ENCODE data around the gene STX18.
"Not testable (repeated sequence)": the region's sequence is repeated elsewhere in the genome, so short reads cannot be mapped to it uniquely, and the experiment has no call there.

The STX18 gene

GRCh38 chr4:4510641-4511040, 31.2 kb downstream of the STX18 start:
- DNase-seq (ENCODE audit: low read depth in 2 of 2) = not testable (repeated sequence)

DNA sequence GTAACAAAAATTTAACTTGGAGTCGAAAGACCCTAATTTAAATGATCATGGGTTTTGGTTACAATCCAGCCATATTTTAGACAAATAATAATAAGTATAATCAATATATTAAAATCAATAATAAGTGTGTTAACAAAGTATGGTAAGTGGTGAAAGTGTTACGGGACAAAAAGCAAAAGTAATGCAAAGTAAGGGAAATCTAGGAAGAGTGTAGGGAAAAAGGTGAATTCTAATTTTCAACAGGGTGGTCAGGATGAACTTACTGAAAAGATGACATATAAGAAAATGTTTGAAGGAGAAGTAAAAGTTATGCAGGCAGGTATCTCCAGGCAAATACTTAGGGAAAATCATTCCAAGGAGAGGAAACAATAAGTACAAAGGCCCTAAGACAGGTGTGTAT, 32.3 kb downstream of the STX18 start:
- no peak for DNase-seq (ENCODE audit: low read depth in 2 of 2)

- DNase-seq (ENCODE audit: low read depth in 2 of 2) = no peak
Measured at GRCh38 chr4:4507923-4508322, 33.9 kb downstream of the STX18 start.

- DNase-seq (ENCODE audit: low read depth in 2 of 2) = no peak
Measured at GRCh38 chr4:4507403-4507802, 34.4 kb downstream of the STX18 start.

GRCh38 chr4:4506961-4507360, 34.9 kb downstream of the STX18 start:
- DNase-seq (ENCODE audit: low read depth in 2 of 2) = no peak

DNA sequence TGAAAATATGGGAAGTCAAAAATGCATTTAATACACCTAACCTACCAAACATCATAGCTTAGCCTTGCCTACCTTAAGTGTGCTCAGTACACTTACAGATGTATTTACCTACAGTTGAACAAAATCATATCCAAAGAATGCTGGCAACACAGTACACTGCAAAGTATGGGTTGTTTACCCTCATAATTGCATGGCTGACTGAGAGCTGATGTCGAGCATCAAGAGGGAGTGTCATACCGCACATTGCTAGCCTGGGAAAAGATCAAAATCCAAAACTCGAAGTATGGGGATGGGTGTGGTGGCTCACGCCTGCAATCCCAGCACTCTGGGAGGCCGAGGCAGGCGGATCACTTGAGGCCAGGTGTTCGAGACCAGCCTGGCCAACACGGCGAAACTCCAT, 36.6 kb downstream of the STX18 start:
- DNase-seq (ENCODE audit: low read depth in 2 of 2) = not testable (repeated sequence)

GRCh38 chr4:4504783-4505182, 37.1 kb downstream of the STX18 start:
- no peak for DNase-seq (ENCODE audit: low read depth in 2 of 2)

DNA sequence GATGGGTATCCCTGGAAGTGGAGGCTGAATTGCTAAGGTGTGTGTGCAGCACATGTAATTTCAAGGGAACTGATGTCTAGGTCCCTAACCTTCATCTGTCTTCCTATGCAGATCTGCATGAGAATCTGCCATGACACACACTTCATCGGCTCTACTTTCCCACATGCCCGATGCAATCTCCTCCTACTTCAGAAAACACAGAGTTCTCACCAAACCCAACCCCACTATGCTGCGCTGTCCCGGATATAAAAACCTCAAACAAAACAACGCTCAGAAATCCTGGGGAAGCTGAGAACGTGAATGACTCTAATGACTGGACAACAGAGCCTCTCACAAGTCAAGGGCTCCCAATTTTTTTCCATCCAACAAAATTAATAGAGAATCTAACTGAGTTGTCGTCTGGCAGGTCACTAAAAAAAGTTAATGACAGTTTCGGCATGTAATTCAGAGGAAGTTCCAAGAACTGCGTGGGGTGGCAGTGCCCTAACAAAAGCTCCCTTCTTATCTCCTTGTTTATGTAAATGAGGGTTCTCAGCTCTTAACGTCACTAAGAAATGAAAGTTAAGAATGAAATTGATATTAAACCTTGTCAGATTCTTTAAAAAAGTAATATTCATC, 39.0 kb downstream of the STX18 start:
- no peak for DNase-seq (ENCODE audit: low read depth in 2 of 2)

GRCh38 chr4:4501679-4502078, 40.2 kb downstream of the STX18 start:
- no peak for DNase-seq (ENCODE audit: low read depth in 2 of 2)

DNA sequence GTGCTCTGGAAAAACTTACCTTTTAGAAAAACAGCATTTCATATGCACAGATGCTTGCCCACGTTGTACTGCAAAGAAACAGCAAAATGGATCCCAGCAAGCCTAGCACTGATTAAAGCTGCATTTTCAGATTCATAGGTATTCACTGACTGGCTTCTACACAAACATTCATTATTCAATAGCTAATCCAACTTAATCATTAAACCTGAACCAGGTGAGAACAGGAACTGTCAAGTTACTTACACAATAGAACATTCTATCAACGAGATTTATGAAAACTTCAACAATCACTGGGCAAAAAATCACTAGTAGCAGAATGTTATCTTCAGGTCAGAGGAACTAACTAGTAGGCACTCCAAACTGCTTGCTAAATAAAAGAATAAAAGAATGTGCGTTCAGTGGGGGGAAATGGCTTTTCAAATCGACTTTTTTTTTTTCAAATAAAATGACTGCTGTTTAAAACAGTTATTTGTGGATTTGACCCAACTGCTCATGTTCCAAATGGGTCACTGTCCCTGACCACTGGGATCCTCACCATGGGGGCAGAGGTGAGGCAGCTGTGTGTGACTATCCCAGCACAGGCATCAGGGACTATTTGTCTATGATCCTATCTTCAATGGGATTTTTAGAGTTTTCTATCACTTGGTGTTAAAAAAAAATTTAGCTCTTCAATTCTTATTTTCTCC, 42.3 kb downstream of the STX18 start:
- DNase-seq (ENCODE audit: low read depth in 2 of 2) = no peak

DNA sequence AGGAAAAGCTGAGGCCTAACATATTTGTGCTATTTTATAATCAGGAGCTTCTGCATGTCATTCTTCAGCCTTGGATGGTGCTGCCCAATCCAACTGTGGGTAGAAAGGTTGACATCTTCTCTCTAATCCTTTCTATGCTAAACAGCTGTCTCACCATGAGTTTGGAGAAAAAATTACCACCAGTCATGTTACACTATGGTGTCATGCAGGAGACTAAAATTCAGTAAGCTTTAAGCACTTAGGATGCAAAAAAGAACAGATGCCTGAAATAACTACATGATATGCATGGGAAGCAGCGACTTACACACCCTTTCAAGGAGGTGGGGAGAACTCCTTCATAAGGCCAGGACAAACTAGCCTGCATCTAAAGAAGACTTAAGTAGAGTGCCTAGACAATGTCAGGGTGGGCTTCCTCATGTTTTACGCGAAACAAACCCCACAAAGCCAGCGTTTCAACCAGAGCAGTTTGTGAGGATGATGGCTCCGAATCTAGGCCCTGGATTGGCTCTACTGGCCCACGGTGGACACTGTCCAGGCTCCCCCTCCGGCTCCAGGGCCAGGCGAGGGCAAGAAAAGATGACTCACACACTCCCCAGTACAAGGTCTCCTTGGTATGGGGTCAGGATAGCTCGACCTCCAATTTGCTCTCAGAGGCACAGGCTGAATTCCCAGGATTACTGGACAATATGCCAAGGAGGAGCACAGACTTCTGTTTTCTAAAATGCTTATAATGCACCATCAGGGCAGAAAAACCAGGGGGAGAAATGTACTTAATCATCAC, 45.1 kb downstream of the STX18 start:
- no peak for DNase-seq (ENCODE audit: low read depth in 2 of 2)

DNA sequence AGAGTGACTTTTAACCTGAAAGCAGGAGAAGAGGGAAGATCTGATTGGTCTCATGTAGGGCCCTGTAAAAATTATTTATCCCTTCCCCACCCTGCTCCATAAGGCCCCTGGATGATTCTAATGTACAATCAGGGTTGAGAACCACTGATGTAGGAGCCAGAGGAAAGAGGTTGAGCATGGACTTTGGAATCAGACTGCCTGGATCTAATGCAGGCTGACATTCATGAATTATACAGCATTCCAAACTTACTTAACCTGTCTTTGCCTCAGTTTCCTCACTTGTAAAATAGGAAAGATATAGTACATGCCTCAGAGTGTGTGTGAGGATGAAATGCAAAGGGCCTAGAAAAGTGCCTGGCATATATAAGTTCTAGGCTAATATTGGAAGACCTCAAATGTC, 47.0 kb downstream of the STX18 start:
- no peak for DNase-seq (ENCODE audit: low read depth in 2 of 2)

DNA sequence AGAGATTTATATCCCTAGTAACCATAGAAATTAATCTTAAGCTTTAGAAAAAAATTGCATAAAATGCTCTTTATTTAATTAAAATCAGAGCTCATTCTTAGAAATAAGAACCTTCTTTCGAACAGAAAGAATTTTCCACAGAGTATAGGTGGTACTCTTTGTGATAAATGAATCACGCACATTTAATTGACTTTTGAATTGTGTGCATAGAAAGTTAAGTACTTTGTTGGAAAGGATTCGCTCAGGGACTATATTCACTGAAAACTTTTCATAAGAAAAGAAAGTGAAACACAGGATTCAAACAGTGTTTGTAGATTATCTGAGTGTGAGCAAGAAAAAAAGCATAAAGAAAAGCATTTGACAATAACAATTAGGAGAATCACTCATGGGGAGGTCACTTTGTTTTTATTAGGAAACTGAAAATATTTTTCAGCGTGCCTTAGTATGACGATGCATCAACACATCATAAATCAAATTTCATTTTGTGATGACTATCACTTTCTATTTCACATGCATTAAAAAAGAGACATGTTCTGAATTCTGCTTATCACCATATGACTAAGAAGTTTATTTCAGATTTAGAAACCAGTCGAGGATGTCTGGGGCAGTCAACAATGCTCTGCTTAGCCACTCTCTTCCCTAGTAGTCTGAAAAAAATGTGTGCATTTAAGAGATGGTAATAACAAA, 49.5 kb downstream of the STX18 start:
- peak; percentile 27 to 30 for DNase-seq (ENCODE audit: low read depth in 2 of 2)

DNA sequence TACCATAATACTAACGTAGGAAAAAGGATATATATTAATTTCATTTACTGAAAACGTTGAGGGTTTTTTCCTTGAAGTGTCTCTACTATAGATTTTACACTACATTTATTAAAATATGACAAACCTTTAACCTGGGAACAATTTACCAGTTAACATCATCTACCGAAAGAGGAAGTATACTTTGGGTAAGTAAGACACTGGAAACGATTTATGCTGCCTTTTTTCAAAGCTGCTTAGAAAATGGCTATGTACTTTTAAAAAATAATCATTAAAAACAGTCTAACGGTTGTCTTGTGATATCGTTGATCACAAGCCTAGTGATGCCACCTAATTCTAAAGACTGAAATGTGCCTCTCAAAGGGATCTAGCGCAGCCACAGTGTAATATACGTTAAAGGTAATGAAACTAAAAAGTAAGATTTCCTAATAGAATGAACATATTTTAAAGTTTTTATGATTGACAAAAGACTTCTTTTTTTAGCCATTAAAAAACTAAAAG, 50.4 kb downstream of the STX18 start:
- no peak for DNase-seq (ENCODE audit: low read depth in 2 of 2)

GRCh38 chr4:4490816-4491215, 51.0 kb downstream of the STX18 start:
- DNase-seq (ENCODE audit: low read depth in 2 of 2) = no peak

DNA sequence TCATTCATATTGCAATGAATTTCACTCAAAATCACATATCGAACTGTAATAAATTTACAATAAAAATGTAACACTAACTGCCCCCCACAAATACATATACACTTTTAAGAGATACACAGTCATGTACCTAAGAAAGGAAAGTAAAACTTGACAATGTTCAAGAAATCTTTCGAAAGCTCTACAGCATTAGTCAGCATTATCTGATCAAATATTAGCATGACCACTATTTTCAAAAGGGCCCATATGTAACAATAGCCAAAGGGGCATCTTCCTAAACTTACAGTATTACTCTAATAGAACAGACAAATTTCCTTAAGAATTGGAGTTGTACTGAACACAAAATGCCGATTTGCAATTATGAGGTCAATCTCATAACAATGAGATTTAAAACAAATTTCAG, 51.8 kb downstream of the STX18 start:
- no peak for DNase-seq (ENCODE audit: low read depth in 2 of 2)

DNA sequence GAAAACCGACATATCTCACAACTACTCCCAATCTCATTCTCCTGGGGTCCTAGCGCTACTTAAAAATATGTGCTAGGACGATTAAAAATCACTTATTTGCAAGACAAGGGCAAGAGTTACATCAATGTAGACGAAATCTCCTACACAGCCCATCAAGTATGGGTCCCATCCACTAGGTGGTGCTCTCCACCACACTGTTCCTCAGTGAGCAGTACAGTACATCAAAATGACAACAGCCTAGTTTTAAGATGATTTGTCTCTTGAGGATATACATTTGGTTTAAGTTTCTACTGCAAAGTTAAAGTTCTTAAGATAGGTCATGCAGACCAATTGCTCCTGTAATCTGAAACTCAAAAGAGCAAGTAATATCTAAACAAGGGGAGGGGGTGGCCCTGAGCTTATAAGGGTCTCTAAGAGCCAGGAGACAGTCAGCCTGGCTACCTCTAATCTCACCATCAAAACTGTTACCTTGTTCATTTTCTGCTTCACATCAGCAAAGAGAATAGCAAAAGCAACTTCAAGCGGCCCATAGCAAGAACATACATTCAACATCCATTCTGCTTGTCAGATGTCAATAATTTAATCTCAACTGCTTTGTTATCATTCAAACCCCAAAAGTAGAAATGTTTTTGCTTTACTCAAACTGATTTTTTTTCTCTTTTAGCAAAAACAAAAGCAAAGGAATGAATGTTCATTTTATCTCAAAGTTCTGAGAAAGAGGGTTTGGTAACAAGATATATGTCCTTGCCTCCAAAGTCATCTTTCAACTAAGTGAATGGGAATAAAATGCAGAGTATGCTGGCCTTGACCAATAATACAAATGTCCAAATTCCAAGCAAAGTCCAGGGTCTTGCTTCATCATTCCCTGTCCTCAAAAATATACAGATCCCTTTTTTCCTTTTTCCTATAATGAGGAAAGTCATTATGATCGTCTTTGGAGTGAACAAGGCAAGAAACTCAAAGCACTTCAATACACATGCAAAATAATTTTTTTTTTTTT, 53.1 kb downstream of the STX18 start:
- DNase-seq (ENCODE audit: low read depth in 2 of 2) = peak; percentile 33 to 43

GRCh38 chr4:4486969-4487368, 54.9 kb downstream of the STX18 start:
- no peak for DNase-seq (ENCODE audit: low read depth in 2 of 2)

- DNase-seq (ENCODE audit: low read depth in 2 of 2) = no peak
Measured at GRCh38 chr4:4485806-4486205, 56.0 kb downstream of the STX18 start.

DNA sequence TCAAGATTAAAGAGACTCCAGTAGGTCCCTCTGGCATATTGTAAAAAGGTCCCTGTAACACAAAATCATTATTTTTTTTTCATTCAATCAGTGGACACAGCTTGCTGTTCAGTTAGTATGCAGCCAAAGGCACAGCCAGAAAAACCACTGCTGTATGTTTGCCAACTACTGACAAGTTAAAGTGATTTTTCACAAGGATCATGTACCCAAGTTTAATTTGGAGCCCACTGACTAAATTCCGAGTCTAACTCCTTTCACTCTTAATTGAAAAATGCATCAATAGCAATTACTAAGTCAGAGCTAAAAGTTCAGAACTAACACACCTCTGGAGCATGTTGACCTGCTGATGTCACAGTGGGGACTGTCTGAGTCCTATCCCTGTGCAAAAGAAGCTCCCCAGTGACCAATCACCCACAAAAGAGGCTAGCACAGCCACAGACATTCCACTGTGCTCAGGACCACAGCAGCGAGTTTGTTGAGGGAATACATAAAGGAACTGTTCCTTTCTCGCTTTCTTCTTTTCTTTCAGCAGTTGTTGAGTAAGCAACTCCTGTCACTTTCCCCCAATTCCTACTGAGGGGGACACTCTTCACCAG, 60.4 kb downstream of the STX18 start:
- DNase-seq (ENCODE audit: low read depth in 2 of 2) = no peak

All from fibroblast of skin of left biceps (primary cell).